DMS 273 (cell line): Measurements from ENCODE around the gene OTOL1.

ENCODE experiments used
- DNase-seq: peaks from one replicate; lab custom pipeline; 2025; ENCODE audit not compliant: unreplicated experiment; lab: John Stamatoyannopoulos, UW

OTOL1 gene

DNA sequence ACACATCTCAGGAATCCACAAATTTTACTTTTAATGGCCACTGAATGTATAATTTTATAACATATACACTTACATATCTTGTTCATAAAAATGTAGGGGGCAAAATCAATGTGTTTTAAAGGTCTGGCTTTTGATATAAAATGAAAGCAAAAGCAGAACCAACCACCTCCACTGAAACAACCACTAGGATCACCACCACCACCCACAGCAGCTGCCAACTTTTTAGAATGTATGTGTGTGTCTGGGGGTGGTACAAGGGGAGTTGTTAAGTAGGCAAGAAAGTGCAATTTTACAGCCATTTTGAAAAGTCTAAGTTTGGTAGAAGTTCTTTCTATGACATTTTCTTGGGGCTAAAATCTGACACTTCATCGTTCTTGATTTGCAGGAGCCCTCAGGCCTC is 44.0 kb downstream of the OTOL1 start:
- DNase-seq: no peak

DNA sequence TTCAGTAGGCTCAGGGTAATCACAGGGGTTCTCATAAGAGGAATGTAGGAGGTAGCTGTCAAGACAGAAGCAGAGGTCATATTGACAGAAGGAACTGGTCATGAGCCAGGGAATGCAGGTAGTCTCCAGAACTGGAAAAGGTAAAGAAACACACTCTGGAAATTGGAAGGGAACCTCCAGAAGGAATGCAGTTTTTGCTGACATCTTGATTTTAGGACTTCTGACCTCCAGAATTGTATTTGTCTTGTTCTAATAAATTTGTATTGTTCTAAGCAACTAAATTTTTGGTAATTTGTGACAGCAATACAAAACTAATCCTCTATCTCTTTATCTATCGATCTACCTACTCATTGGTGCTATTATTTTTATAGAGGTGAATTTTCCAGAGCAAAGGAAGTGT is 49.2 kb downstream of the OTOL1 start:
- DNase-seq: no peak

DNA sequence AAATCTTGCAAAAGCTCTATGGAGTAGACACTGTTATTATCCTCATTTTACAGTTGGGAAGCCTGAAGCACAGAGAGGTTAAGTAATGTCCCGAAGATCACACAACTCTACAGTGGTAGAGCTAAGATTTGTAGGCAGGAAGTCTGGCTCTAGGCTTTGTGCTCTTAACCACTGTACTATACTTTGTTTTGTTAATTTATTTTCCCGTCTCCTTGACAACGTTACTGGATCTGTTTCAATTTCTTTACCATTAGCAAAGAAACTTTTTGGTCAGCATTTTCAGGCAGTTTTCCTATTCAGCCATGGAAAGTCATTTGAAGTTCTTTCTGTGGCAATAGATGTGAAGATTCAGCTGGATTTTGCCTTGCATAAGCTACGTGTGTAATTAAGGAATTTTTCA is 51.7 kb downstream of the OTOL1 start:
- no peak for DNase-seq

DNA sequence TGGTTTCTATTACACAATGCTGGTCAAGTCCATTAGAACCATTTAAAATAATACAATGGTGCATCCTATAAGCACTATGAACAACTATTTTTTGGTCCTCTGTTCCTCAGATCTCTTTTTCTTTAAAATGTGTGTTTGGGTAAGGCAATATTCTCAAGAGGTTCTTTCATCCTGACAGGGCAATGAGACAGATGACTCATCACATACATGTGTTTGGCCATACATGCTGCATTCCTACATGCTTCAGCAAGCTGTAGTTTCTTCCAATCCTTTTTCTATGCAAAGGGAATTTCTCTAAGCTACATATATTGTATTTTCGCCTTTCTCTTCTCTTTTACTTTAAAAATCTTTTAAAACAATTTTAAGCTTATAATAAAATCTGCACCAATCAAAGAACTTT is 52.7 kb downstream of the OTOL1 start:
- DNase-seq: no peak

DNA sequence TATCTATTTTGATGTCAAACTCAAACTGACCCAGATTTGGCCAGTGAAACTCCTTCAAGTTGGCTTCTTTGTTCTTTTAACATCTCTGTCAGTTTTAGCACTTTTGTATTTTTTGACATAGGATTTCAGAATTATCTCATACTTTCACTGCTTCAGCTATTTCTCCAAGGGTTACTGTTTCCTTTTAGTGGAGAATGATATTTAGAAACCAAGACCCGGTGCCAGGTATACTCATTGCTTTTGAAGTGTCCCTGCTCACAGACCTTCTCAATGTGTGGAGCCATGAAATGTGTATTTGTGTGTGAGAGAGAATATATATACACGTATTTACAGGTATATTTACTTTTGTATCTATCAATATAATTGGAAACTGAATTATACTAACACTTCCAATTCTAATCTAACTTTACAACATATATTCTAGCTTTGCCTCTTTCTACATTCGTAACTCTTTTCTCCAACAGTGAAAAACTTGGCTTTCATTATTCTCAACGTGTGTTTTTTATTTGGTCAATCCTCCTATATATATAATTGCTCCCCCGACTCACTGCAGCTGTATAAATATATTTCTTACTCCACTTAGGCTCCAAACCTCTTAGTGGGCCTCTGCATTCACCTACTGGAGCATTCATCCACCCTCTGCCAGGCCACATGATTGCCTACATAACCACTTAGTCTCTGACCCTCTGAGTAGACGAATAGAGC is 54.0 kb downstream of the OTOL1 start:
- no peak for DNase-seq

DNA sequence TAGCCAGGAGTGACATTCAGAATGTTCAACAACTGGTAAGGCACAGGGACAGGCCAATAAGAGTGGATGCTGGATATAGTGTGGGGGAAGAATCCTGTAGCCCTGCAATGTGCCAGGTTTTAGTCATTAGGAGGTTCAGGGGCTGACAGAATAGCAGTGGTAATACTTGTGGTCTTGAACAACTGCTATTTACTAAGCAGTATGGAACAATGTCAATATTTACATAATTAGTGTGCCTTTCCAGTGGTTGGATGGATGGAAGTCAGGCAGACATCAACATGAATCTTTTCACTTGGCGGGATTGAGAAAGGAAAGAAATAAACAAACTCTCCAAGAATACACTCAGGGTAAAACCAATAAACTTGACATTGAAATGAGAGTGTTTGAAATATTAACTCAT is 55.1 kb downstream of the OTOL1 start:
- no peak for DNase-seq

DNA sequence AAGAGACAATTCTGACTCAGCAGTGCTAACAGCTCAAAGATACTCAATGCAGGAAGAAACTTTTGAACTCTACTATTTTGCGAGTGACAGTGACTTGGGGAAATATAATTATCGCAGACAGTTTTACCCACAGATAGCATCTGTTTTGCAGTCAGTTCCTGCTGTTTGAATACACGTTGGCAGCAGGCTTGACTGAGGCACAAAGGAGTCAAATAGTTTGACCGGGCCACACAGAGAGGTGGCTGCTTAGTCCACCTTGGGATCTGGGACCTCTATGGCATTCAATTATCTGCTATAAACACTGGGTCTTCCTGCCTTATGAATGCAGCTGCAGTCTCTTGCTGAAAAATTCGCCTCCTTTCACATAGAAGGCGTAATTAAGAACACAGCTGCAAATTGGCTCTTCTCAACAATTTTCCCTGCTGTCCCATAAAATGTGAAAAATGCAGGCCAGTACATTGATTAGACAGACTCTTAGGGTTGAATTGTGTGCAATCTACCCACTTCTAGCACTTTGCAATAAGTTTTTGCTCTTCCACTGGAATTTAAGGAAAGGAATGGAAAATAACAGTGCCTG is 56.5 kb downstream of the OTOL1 start:
- no peak for DNase-seq
